GM12878 (cell line): ENCODE measurements around the gene ERVFRD-1. TPM values are rescaled to one million over a fixed set of nuclear protein-coding genes. Genes with fewer than 3 reads are reported as not detected.

Experiments used
- ATAC-seq: fragments of 200-7000 bp; cut with Tn5 transposase; 3 replicates; pipeline ENCODE4 v1.9.1; 2020; ENCODE audit warnings: mild to moderate bottlenecking, moderate library complexity
- BruUV-seq: library from RNA; stranded (reverse); fragments of 400-500 nt; replicated peaks from 2 replicates; lab custom pipeline; 2021; lab: Mats Ljungman, UMichigan
- CTCF ChIA-PET: fragments of 300-600 bp; sonication (Branson Sonifier 250); formaldehyde crosslinking; extraction: SDS; loops from one replicate; lab custom pipeline; 2021; ENCODE audit warnings: inconsistent platforms; lab: Yijun Ruan, JAX
- POLR2A ChIA-PET: fragments of 350-600 bp; formaldehyde crosslinking; extraction: SDS; loops from one replicate; lab custom pipeline; 2021; ENCODE audit warnings: inconsistent platforms; lab: Charles Lee
- RAD21 ChIA-PET: fragments of 300-600 bp; sonication (Branson Sonifier 250); formaldehyde crosslinking; loops from one replicate; lab custom pipeline; 2023; ENCODE audit warnings: antibody characterized with exemption; ENCODE audit not compliant: unreplicated experiment; lab: Charles Lee
- SMC1A ChIA-PET: fragments of 300-600 bp; sonication (Branson Sonifier 250); formaldehyde crosslinking; loops from one replicate; lab custom pipeline; 2023; ENCODE audit not compliant: unreplicated experiment, uncharacterized antibody; lab: Charles Lee
- DNase-seq: peaks from one replicate; pipeline ENCODE4 v3.0.0-alpha.2; 2011; ENCODE audit warnings: low read depth, low spot score
- FAIRE-seq: peaks from 3 replicates; lab custom pipeline; 2011; peaks lifted over from hg19 to GRCh38; lab: Jason Lieb, UNC
- H2AFZ ChIP-seq: 2 replicates; pipeline ENCODE4 v1.6.0; 2011; ENCODE audit warnings: low read depth, low read length, control low read depth; ENCODE audit not compliant: control insufficient read depth
- H3K27ac ChIP-seq: 2 replicates; pipeline ENCODE4 v1.5.1; 2011; ENCODE audit warnings: control low read depth; ENCODE audit not compliant: control insufficient read depth, insufficient read depth
- H3K27me3 ChIP-seq, 2 experiments: replicated peaks in 1 of 2; 2 replicates each; pipeline versions ENCODE4 v1.6.0 to v1.6.1; 2011; ENCODE audit warnings: low read length in 1 of 2; ENCODE audit not compliant: control insufficient read depth in 2 of 2, insufficient read depth in 2 of 2
- H3K36me3 ChIP-seq, 2 experiments: 2 replicates each; pipeline ENCODE4 v1.5.1; 2011; ENCODE audit warnings: low read length in 1 of 2; ENCODE audit not compliant: control insufficient read depth in 2 of 2, insufficient read depth in 2 of 2
- H3K4me1 ChIP-seq: 2 replicates; pipeline ENCODE4 v1.6.1; 2011; ENCODE audit warnings: mild to moderate bottlenecking, low read length, moderate library complexity, mixed read lengths; ENCODE audit not compliant: control insufficient read depth, insufficient read depth
- H3K4me2 ChIP-seq: 2 replicates; pipeline ENCODE4 v1.6.0; 2011; ENCODE audit warnings: control low read depth; ENCODE audit not compliant: control insufficient read depth, insufficient read depth
- H3K4me3 ChIP-seq: fragments of 200-600 bp; sonication (generic); 2 replicates; pipeline ENCODE4 v1.5.1; 2016
- H3K79me2 ChIP-seq: 2 replicates; pipeline ENCODE4 v1.6.0; 2011; ENCODE audit warnings: low read length; ENCODE audit not compliant: control insufficient read depth, insufficient read depth
- H3K9ac ChIP-seq: 2 replicates; pipeline ENCODE4 v1.8.0; 2011; ENCODE audit warnings: low read length, control low read depth, mixed read lengths; ENCODE audit not compliant: control insufficient read depth, insufficient read depth
- H3K9me3 ChIP-seq: replicated peaks from 3 replicates; pipeline ENCODE4 v1.5.1; 2011; ENCODE audit warnings: mild to moderate bottlenecking, low read length; ENCODE audit not compliant: control insufficient read depth, insufficient read depth
- H4K20me1 ChIP-seq: 2 replicates; pipeline ENCODE4 v1.6.0; 2011; ENCODE audit not compliant: control insufficient read depth, insufficient read depth
- ASH2L ChIP-seq: fragments of 300-600, 200-600 bp; sonication (generic); IDR thresholded peaks from 2 replicates; pipeline ENCODE4 v1.6.1; 2017; ENCODE audit warnings: low read depth, mild to moderate bottlenecking, borderline replicate concordance
- ATF2 ChIP-seq: IDR thresholded peaks from 2 replicates; pipeline ENCODE4 v1.6.1; 2012; ENCODE audit warnings: low read length, inconsistent platforms
- BMI1 ChIP-seq: fragments of 450-650 bp; IDR thresholded peaks from 2 replicates; pipeline ENCODE4 v1.6.1; 2016; ENCODE audit warnings: mild to moderate bottlenecking, moderate library complexity, borderline replicate concordance
- BRCA1 ChIP-seq: IDR thresholded peaks from 2 replicates; pipeline ENCODE4 v1.6.1; 2011; ENCODE audit warnings: low read depth, low read length, improper control_type of control experiment
- CBX5 ChIP-seq: sonication (generic); IDR thresholded peaks from 2 replicates; pipeline ENCODE4 v1.6.1; 2016; ENCODE audit warnings: low read depth, moderate library complexity, mild to moderate bottlenecking, inconsistent platforms
- E4F1 ChIP-seq: fragments of 450-650 bp; IDR thresholded peaks from 2 replicates; pipeline ENCODE4 v1.6.1; 2018; ENCODE audit warnings: borderline replicate concordance, mild to moderate bottlenecking; ENCODE audit not compliant: partially characterized antibody
- GABPA ChIP-seq: IDR thresholded peaks from 2 replicates; pipeline ENCODE4 v1.6.1; 2014; ENCODE audit warnings: antibody characterized with exemption, low read depth, mild to moderate bottlenecking, inconsistent platforms
- HDAC2 ChIP-seq: fragments of 200-600 bp; sonication (generic); IDR thresholded peaks from 2 replicates; pipeline ENCODE4 v1.6.1; 2017
- JUNB ChIP-seq: IDR thresholded peaks from 2 replicates; pipeline ENCODE4 v1.6.1; 2016; ENCODE audit warnings: antibody characterized with exemption, mild to moderate bottlenecking
- NBN ChIP-seq: fragments of 450-650 bp; IDR thresholded peaks from 2 replicates; pipeline ENCODE4 v1.6.1; 2016
- NRF1 ChIP-seq: conservative IDR thresholded peaks from 2 replicates; pipeline ENCODE4 v1.6.1; 2011; ENCODE audit warnings: mild to moderate bottlenecking, low read depth, low read length, improper control_type of control experiment
- POLR2AphosphoS5 ChIP-seq: IDR thresholded peaks from 2 replicates; pipeline ENCODE4 v1.6.1; 2011; ENCODE audit warnings: mild to moderate bottlenecking, low read length, inconsistent platforms
- POU2F2 ChIP-seq: IDR thresholded peaks from 3 replicates; pipeline ENCODE4 v1.6.1; 2011; ENCODE audit warnings: low read depth, mild to moderate bottlenecking, low read length, borderline replicate concordance
- RB1 ChIP-seq: fragments of 450-650 bp; formaldehyde crosslinking; IDR thresholded peaks from 2 replicates; pipeline ENCODE4 v1.6.1; 2017; ENCODE audit warnings: mild to moderate bottlenecking, borderline replicate concordance
- SMC3 ChIP-seq: IDR thresholded peaks from 2 replicates; pipeline ENCODE4 v1.6.1; 2011; ENCODE audit warnings: low read length, improper control_type of control experiment, borderline replicate concordance
- SUPT20H ChIP-seq: IDR thresholded peaks from 2 replicates; pipeline ENCODE4 v1.6.1; 2011; ENCODE audit warnings: low read depth, mild to moderate bottlenecking, low read length, moderate library complexity, borderline replicate concordance; ENCODE audit not compliant: control insufficient read depth
- TCF3 ChIP-seq: IDR thresholded peaks from 2 replicates; pipeline ENCODE4 v1.6.1; 2012; ENCODE audit warnings: low read depth, mild to moderate bottlenecking, low read length, borderline replicate concordance; ENCODE audit not compliant: insufficient read depth
- WGBS: methylation state at CpG from one replicate; pipeline ENCODE4 v1.1.6; 2016; ENCODE audit warnings: low lambda C conversion rate; ENCODE audit not compliant: insufficient replicate concordance, insufficient coverage; ENCODE audit errors: missing lambda C conversion rate; 5-methylcytosine and 5-hydroxymethylcytosine counted together
- in situ Hi-C: fragments of 300-500 bp; cut with MboI; formaldehyde crosslinking; loops from 9 replicates; pipeline ENCODE4 v1.14.3; 2018; ENCODE audit warnings: mixed read lengths
- intact Hi-C: fragments of 100-400 bp; cut with micrococcal nuclease; formaldehyde crosslinking; loops from one replicate; pipeline ENCODE4 v1.14.2; 2022; ENCODE audit not compliant: unreplicated experiment
- polyA plus RNA-seq, 11 experiments: library from polyadenylated mRNA; depleted of rRNA in 4 of 11; unstranded in 6 of 11; stranded (reverse) in 5 of 11; fragments of >200 nt; fragmentation: Nextera tagmentation in 4 of 11; fragmentation: Illumina TruSeq in 1 of 11; extraction: Ambion mirVana in 4 of 11; extraction: Trizol in 1 of 11; gene quantifications; 1 replicate in 1 of 11; 2 replicates in 10 of 11; pipeline versions ENCODE4 v1.2.1 to v1.2.3, GENCODE V29; 2011 to 2016; ENCODE audit warnings: inconsistent platforms in 2 of 11, missing spikeins in 2 of 11, low read depth in 1 of 11
- total RNA-seq, 4 experiments: library from RNA; depleted of rRNA in 3 of 4; stranded (reverse); fragments of >200 nt in 3 of 4; fragmentation: Illumina TruSeq in 1 of 4; extraction: Trizol in 1 of 4; gene quantifications; 2 replicates each; pipeline versions ENCODE4 v1.2.1 to v1.2.3, GENCODE V29; 2013 to 2021

The ERVFRD-1 gene
- total and polyA plus RNA-seq, 10 of the 15 experiments (the other 5 are each of a cell fraction or from before 2014, with no cell fraction given): 0.03 to 0.11 (median 0.07) TPM; not detected in 7

GRCh38 chr6:11146117-11146826, 34.7 kb upstream of the ERVFRD-1 start:
- no peak for TF ChIP-seq TCF3
- TF ChIP-seq JUNB: no peak
- no peak for TF ChIP-seq POLR2AphosphoS5
- TF ChIP-seq CBX5: no peak
- TF ChIP-seq GABPA: no peak
- TF ChIP-seq HDAC2: no peak
- TF ChIP-seq RB1: no peak
- no peak for TF ChIP-seq SMC3
- no peak for TF ChIP-seq BMI1
- TF ChIP-seq E4F1: no peak
- no peak for TF ChIP-seq SUPT20H
- TF ChIP-seq ASH2L: no peak
- TF ChIP-seq POU2F2: no peak
- TF ChIP-seq ATF2: no peak
- TF ChIP-seq NBN: no peak
- TF ChIP-seq NRF1: no peak
- no peak for TF ChIP-seq BRCA1
- CTCF ChIA-PET: interaction anchor here (1.0 to 7.0 kb wide), 6 partner anchors 16 to 428 kb away, joined by 3 to 152 read pairs (median 32); no protein-coding TSS in a partner anchor
- SMC1A ChIA-PET: interaction anchor here (3.6 to 14.1 kb wide), 2 partner anchors 349 to 429 kb away, joined by 20 to 208 read pairs; no protein-coding TSS in a partner anchor

More at GRCh38 chr6:11146117-11146826, 34.7 kb upstream of the ERVFRD-1 start:
- intact Hi-C loops (no loop called here), in situ Hi-C loops (loop anchor here (10.0 kb wide), 1 partner anchor 429 kb away; no protein-coding TSS in a partner anchor)
- Histone ChIP-seq H4K20me1 (no peaks in the 10 kb centered on the region), H3K27me3 (no peaks in the 10 kb centered on the region), H3K9me3 (no peaks in the 10 kb centered on the region), H3K27ac (no peak overlapping the region), H3K9ac (no peak overlapping the region), H3K4me3 (no peak overlapping the region), H3K4me2 (no peak overlapping the region), H2AFZ (no peak overlapping the region), H3K36me3 (no peaks in the 10 kb centered on the region), H3K4me1 (peaks cover 3% of the 10 kb centered on the region; the same call in 1 of the 2 replicates), H3K79me2 (no peaks in the 10 kb centered on the region)
- DNase-seq (no peak), FAIRE-seq (no peak), ATAC-seq (no peak)
- no TSS peak for BruUV-seq
- RAD21 ChIA-PET: interaction anchor here (1.0 to 4.0 kb wide), 5 partner anchors 8 to 429 kb away, joined by 4 to 98 read pairs (median 19); no protein-coding TSS in a partner anchor
- WGBS: 97% methylated on average over 4 of the region's 4 CpGs
- POLR2A ChIA-PET: interaction anchor here (0.7 kb wide), 1 partner anchor 350 kb away, joined by 3 read pairs; no protein-coding TSS in a partner anchor
